Stimulated activated CD4-positive, alpha-beta T cell treated with anti-CD3 and anti-CD28 coated beads, Interleukin-1b, Interleukin-23, amount 100 ng/mL, for 24 hours (primary cell): ENCODE results near the gene DCAF11.

Experiments used
- DNase-seq, 4 experiments: peaks; one replicate each; pipeline ENCODE4 v3.0.0-alpha.2; 2020; ENCODE audit warnings: low read depth in 4 of 4, low spot score in 1 of 4

DCAF11 gene

GRCh38 chr14:24078146-24078545 lies 36.4 kb upstream of the DCAF11 start:
- no peak for DNase-seq

GRCh38 chr14:24079491-24080141 lies 35.0 kb upstream of the DCAF11 start:
- no peak for DNase-seq

GRCh38 chr14:24080142-24080530 lies 34.4 kb upstream of the DCAF11 start:
- DNase-seq = no peak

- DNase-seq = peak; percentile 32 to 72 (median 52)
These were observed 33.5 kb upstream of the DCAF11 start for GRCh38 chr14:24080888-24081738.

GRCh38 chr14:24081739-24082211 lies 32.8 kb upstream of the DCAF11 start:
- no peak for DNase-seq

GRCh38 chr14:24082411-24083080 lies 32.0 kb upstream of the DCAF11 start:
- no peak for DNase-seq

GRCh38 chr14:24083462-24083861 lies 31.1 kb upstream of the DCAF11 start:
- DNase-seq = no peak

GRCh38 chr14:24084440-24084839 lies 30.1 kb upstream of the DCAF11 start:
- DNase-seq = no peak

GRCh38 chr14:24085215-24085614 lies 29.4 kb upstream of the DCAF11 start:
- no peak for DNase-seq

GRCh38 chr14:24086193-24086955 lies 28.2 kb upstream of the DCAF11 start:
- no peak for DNase-seq

- DNase-seq = no peak
These were observed 27.6 kb upstream of the DCAF11 start for GRCh38 chr14:24087004-24087403.

GRCh38 chr14:24088095-24088494 lies 26.5 kb upstream of the DCAF11 start:
- DNase-seq = no peak

GRCh38 chr14:24089890-24090289 lies 24.7 kb upstream of the DCAF11 start:
- no peak for DNase-seq

GRCh38 chr14:24092110-24092504 lies 22.5 kb upstream of the DCAF11 start:
- DNase-seq = no peak

GRCh38 chr14:24092505-24093206 lies 21.9 kb upstream of the DCAF11 start:
- DNase-seq = no peak

GRCh38 chr14:24093207-24093900 lies 21.2 kb upstream of the DCAF11 start:
- DNase-seq = no peak

GRCh38 chr14:24093901-24094840 lies 20.4 kb upstream of the DCAF11 start, which contains the start of gene PCK2:
Gene PCK2, plus strand, starts transcription at chr14:24094311. Its CDS starts 95 bp downstream, at chr14:24094406.
- peak; percentile 60 to 92 (median 74) for DNase-seq

GRCh38 chr14:24094841-24095270 lies 19.7 kb upstream of the DCAF11 start:
- no peak for DNase-seq
